HepG2 (cell line): ENCODE measurements around the gene ATG2A. TPM values are rescaled to one million over a fixed set of nuclear protein-coding genes. Genes with fewer than 3 reads are reported as not detected.

Experiments
- E2F1 ChIP-seq: sonication (generic); formaldehyde crosslinking; IDR thresholded peaks from 2 replicates; pipeline ENCODE4 v1.5.0; 2020; ENCODE audit warnings: missing genetic modification reagents
- KAT7 ChIP-seq: IDR thresholded peaks from 2 replicates; pipeline ENCODE4 v1.6.1; 2018; ENCODE audit warnings: borderline replicate concordance, missing compliant biosample characterization
- KLF6 ChIP-seq: IDR thresholded peaks from 2 replicates; pipeline ENCODE4 v1.8.0; 2016; ENCODE audit warnings: missing biosample characterization, missing genetic modification reagents
- MTA1 ChIP-seq: sonication (generic); formaldehyde crosslinking; IDR thresholded peaks from 2 replicates; pipeline ENCODE4 v1.4.0; 2020; ENCODE audit warnings: missing genetic modification reagents, mild to moderate bottlenecking, borderline replicate concordance
- SAFB2 ChIP-seq: sonication (generic); formaldehyde crosslinking; IDR thresholded peaks from 2 replicates; pipeline ENCODE4 v1.5.1; 2020; ENCODE audit warnings: missing genetic modification reagents, low read depth, mild to moderate bottlenecking, borderline replicate concordance
- SIX1 ChIP-seq: sonication (generic); formaldehyde crosslinking; IDR thresholded peaks from 2 replicates; pipeline ENCODE4 v1.4.0; 2020; ENCODE audit warnings: missing genetic modification reagents, borderline replicate concordance
- SP5 ChIP-seq: IDR thresholded peaks from 2 replicates; pipeline ENCODE4 v1.6.1; 2016; ENCODE audit warnings: low read depth, borderline replicate concordance
- SRF ChIP-seq: IDR thresholded peaks from 2 replicates; pipeline ENCODE4 v1.6.1; 2011; ENCODE audit warnings: mild to moderate bottlenecking, low read depth, low read length, moderate library complexity
- TBX2 ChIP-seq: sonication (generic); formaldehyde crosslinking; IDR thresholded peaks from 2 replicates; pipeline ENCODE4 v1.5.0; 2020; ENCODE audit warnings: missing genetic modification reagents, mild to moderate bottlenecking, borderline replicate concordance
- YEATS2 ChIP-seq: sonication (generic); formaldehyde crosslinking; IDR thresholded peaks from 2 replicates; pipeline ENCODE4 v1.4.0; 2020; ENCODE audit warnings: missing genetic modification reagents, borderline replicate concordance
- ZFP91 ChIP-seq: sonication (generic); formaldehyde crosslinking; IDR thresholded peaks from 2 replicates; pipeline ENCODE4 v1.9.0; 2022; ENCODE audit warnings: missing genetic modification reagents, mild to moderate bottlenecking, borderline replicate concordance
- ZNF331 ChIP-seq: sonication (generic); formaldehyde crosslinking; IDR thresholded peaks from 2 replicates; pipeline ENCODE4 v1.4.0; 2020; ENCODE audit warnings: missing genetic modification reagents
- ZNF550 ChIP-seq: sonication (generic); formaldehyde crosslinking; IDR thresholded peaks from 2 replicates; pipeline ENCODE4 v1.4.0; 2020; ENCODE audit warnings: mild to moderate bottlenecking, missing genetic modification reagents, borderline replicate concordance
- ZNF567 ChIP-seq: sonication (generic); formaldehyde crosslinking; IDR thresholded peaks from 2 replicates; pipeline ENCODE4 v1.8.1; 2023; ENCODE audit warnings: mild to moderate bottlenecking, missing genetic modification reagents, borderline replicate concordance
- ZNF7 ChIP-seq: IDR thresholded peaks from 2 replicates; pipeline ENCODE4 v1.6.1; 2016; ENCODE audit warnings: missing biosample characterization, missing genetic modification reagents
- polyA plus RNA-seq, 8 experiments: library from polyadenylated mRNA; depleted of rRNA in 3 of 8; stranded (reverse) in 7 of 8; unstranded in 1 of 8; fragments of >200 nt; fragmentation: Illumina TruSeq in 4 of 8; extraction: Trizol in 4 of 8; gene quantifications; 2 replicates each; pipeline versions ENCODE4 v1.2.1 to v1.2.3, GENCODE V29; 2011 to 2016; ENCODE audit warnings: low read depth in 4 of 8, missing spikeins in 1 of 8, mixed read lengths in 1 of 8; ENCODE audit not compliant: insufficient read depth in 1 of 8
- total RNA-seq, 5 experiments: library from RNA; depleted of rRNA; stranded (reverse); fragments of >200 nt; fragmentation: Illumina TruSeq; extraction: Trizol; gene quantifications; 2 replicates each; pipeline ENCODE4 v1.2.3, GENCODE V29; 2016; ENCODE audit warnings: low read depth in 1 of 5
- TF ChIP-seq, protein P1 (sequence below): IDR thresholded peaks from 2 replicates; pipeline ENCODE4 v1.6.1; 2018; ENCODE audit warnings: missing genetic modification reagents
- TF ChIP-seq, protein P2 (sequence below): sonication (generic); formaldehyde crosslinking; IDR thresholded peaks from 2 replicates; pipeline ENCODE4 v1.4.0; 2020; ENCODE audit warnings: mild to moderate bottlenecking, missing genetic modification reagents
- TF ChIP-seq, protein P3 (sequence below): IDR thresholded peaks from 2 replicates; pipeline ENCODE4 v1.6.1; 2016; ENCODE audit warnings: low read depth, missing genetic modification reagents, missing compliant biosample characterization

Gene ATG2A
- total and polyA plus RNA-seq, 2 of the 13 experiments (the other 11 are each of a cell fraction or from before 2014, with no cell fraction given) = 6.7 to 8.0 TPM

DNA sequence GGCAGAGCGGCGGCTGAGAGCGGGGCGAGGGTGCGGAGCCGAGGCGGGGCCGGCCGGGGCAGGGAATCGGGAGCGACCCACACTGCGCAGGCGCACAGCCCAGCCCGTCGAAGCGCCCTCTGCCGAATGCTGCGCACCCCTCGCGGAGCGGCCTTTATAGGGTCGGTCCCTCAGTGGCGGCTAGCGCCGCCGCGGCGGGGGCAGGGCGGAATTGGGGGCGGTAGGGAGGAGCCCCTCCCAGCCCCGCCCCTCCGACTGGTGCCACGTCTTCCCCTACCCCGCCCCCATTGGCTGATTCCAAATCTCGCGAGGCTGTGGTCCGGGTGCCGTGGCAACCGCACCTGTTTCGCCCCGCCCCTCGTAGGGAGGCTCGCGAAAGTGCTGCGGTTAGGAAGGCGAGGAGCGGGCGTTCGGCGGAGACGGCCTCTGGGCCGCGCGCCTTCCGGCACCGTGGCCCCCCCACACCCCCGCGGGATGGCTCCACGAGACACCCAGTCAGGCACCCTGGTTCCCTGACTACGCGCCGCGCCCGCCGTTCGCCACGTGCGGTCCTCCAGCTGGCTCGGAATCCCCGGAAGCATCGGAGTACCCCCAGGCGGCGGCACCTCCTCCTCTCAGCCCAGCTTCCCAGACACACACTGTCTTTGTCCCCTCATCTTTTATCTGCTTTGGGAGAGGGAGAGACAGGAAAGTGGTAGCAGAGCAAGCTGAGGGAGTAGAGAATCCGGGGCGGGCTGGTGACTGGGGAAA is 38.3 kb downstream of the ATG2A start, which contains the start of gene EHD1 (continued):
- TF ChIP-seq, protein P1, sequence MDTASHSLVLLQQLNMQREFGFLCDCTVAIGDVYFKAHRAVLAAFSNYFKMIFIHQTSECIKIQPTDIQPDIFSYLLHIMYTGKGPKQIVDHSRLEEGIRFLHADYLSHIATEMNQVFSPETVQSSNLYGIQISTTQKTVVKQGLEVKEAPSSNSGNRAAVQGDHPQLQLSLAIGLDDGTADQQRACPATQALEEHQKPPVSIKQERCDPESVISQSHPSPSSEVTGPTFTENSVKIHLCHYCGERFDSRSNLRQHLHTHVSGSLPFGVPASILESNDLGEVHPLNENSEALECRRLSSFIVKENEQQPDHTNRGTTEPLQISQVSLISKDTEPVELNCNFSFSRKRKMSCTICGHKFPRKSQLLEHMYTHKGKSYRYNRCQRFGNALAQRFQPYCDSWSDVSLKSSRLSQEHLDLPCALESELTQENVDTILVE (CRISPR knock-in tag) = peak; percentile 70; the same call in 1 of the 2 replicates
- no peak; the same call in none of the 2 replicates for TF ChIP-seq SP5 (CRISPR knock-in tag)
- TF ChIP-seq, protein P2, sequence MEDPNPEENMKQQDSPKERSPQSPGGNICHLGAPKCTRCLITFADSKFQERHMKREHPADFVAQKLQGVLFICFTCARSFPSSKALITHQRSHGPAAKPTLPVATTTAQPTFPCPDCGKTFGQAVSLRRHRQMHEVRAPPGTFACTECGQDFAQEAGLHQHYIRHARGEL (CRISPR knock-in tag) = no peak; the same call in 1 of the 2 replicates
- TF ChIP-seq ZNF567 (CRISPR knock-in tag) = no peak
- no peak for TF ChIP-seq MTA1 (CRISPR knock-in tag)
- peak; percentile 91; the same call in 1 of the 2 replicates for TF ChIP-seq ZFP91 (CRISPR knock-in tag)
- peak; percentile 56; the same call in 1 of the 2 replicates for TF ChIP-seq TBX2
- peak; percentile 48; the same call in 1 of the 2 replicates for TF ChIP-seq ZNF331 (CRISPR knock-in tag)
- peak; percentile 88; the same call in 1 of the 2 replicates for TF ChIP-seq SAFB2 (CRISPR knock-in tag)
- 0 out of 2 replicates have a peak, but pooled peaks have one; percentile 10 for TF ChIP-seq SRF
- peak; percentile 76; the same call in 1 of the 2 replicates for TF ChIP-seq KAT7 (CRISPR knock-in tag)
- no peak for TF ChIP-seq ZNF550 (CRISPR knock-in tag)
- TF ChIP-seq KLF6 (CRISPR knock-in tag) = peak; percentile 94; the same call in 1 of the 2 replicates
- TF ChIP-seq E2F1 (CRISPR knock-in tag) = no peak
- TF ChIP-seq ZNF7 = no peak
- TF ChIP-seq, protein P3, sequence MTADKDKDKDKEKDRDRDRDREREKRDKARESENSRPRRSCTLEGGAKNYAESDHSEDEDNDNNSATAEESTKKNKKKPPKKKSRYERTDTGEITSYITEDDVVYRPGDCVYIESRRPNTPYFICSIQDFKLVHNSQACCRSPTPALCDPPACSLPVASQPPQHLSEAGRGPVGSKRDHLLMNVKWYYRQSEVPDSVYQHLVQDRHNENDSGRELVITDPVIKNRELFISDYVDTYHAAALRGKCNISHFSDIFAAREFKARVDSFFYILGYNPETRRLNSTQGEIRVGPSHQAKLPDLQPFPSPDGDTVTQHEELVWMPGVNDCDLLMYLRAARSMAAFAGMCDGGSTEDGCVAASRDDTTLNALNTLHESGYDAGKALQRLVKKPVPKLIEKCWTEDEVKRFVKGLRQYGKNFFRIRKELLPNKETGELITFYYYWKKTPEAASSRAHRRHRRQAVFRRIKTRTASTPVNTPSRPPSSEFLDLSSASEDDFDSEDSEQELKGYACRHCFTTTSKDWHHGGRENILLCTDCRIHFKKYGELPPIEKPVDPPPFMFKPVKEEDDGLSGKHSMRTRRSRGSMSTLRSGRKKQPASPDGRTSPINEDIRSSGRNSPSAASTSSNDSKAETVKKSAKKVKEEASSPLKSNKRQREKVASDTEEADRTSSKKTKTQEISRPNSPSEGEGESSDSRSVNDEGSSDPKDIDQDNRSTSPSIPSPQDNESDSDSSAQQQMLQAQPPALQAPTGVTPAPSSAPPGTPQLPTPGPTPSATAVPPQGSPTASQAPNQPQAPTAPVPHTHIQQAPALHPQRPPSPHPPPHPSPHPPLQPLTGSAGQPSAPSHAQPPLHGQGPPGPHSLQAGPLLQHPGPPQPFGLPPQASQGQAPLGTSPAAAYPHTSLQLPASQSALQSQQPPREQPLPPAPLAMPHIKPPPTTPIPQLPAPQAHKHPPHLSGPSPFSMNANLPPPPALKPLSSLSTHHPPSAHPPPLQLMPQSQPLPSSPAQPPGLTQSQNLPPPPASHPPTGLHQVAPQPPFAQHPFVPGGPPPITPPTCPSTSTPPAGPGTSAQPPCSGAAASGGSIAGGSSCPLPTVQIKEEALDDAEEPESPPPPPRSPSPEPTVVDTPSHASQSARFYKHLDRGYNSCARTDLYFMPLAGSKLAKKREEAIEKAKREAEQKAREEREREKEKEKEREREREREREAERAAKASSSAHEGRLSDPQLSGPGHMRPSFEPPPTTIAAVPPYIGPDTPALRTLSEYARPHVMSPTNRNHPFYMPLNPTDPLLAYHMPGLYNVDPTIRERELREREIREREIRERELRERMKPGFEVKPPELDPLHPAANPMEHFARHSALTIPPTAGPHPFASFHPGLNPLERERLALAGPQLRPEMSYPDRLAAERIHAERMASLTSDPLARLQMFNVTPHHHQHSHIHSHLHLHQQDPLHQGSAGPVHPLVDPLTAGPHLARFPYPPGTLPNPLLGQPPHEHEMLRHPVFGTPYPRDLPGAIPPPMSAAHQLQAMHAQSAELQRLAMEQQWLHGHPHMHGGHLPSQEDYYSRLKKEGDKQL (CRISPR knock-in tag) = no peak
- TF ChIP-seq YEATS2 (CRISPR knock-in tag) = peak; percentile 66; the same call in 1 of the 2 replicates
- TF ChIP-seq SIX1 = no peak
